IMR-90 (cell line): ENCODE data around the gene KRTAP6-2. TPM values are rescaled to one million over a fixed set of nuclear protein-coding genes. Genes with fewer than 3 reads are reported as not detected.

ENCODE experiments used
- ATAC-seq: fragments of 200-7000 bp; cut with Tn5 transposase; 2 replicates; pipeline ENCODE4 v1.9.1; 2020; ENCODE audit warnings: low read depth, mild to moderate bottlenecking, moderate library complexity
- BruUV-seq: library from RNA; stranded (reverse); fragments of 400-500 nt; replicated peaks from 2 replicates; lab custom pipeline; 2021; lab: Mats Ljungman, UMichigan
- CTCF ChIA-PET: fragments of 300-600 bp; formaldehyde crosslinking; extraction: SDS; loops from one replicate; lab custom pipeline; 2021; ENCODE audit warnings: antibody characterized with exemption; lab: Yijun Ruan, JAX
- POLR2A ChIA-PET: fragments of 300-600 bp; sonication (Branson Sonifier 250); formaldehyde crosslinking; loops from one replicate; lab custom pipeline; 2022; ENCODE audit warnings: antibody characterized with exemption; ENCODE audit not compliant: unreplicated experiment; lab: Charles Lee
- DNase-seq: peaks from one replicate; pipeline ENCODE4 v3.0.0; 2013
- H2AFZ ChIP-seq: replicated peaks from 2 replicates; pipeline ENCODE3; 2013; ENCODE audit warnings: low read length, mild to moderate bottlenecking; ENCODE audit not compliant: poor library complexity
- H2AK5ac ChIP-seq: 2 replicates; pipeline ENCODE4 v1.6.1; 2013; ENCODE audit warnings: low read depth, low read length, inconsistent platforms
- H2AK9ac ChIP-seq: replicated peaks from 2 replicates; pipeline ENCODE3; 2013; ENCODE audit warnings: mild to moderate bottlenecking, low read depth, low read length, moderate library complexity; ENCODE audit not compliant: poor library complexity
- H2BK120ac ChIP-seq: 2 replicates; pipeline ENCODE4 v1.6.1; 2013; ENCODE audit warnings: low read depth, low read length, inconsistent platforms
- H2BK15ac ChIP-seq: 3 replicates; pipeline ENCODE4 v1.6.1; 2013; ENCODE audit warnings: low read depth, low read length, inconsistent platforms
- H2BK20ac ChIP-seq: 2 replicates; pipeline ENCODE4 v1.6.1; 2013; ENCODE audit warnings: low read depth, mild to moderate bottlenecking, inconsistent platforms, low read length, moderate library complexity
- H2BK5ac ChIP-seq: 2 replicates; pipeline ENCODE4 v1.6.1; 2013; ENCODE audit warnings: mild to moderate bottlenecking, low read depth, low read length, inconsistent platforms; ENCODE audit not compliant: poor library complexity, severe bottlenecking
- H3K14ac ChIP-seq: replicated peaks from 2 replicates; pipeline ENCODE4 v1.6.1; 2013; ENCODE audit warnings: low read depth, low read length, inconsistent platforms
- H3K18ac ChIP-seq: 2 replicates; pipeline ENCODE4 v1.6.1; 2013; ENCODE audit warnings: low read depth, low read length, control low read depth
- H3K23ac ChIP-seq: 2 replicates; pipeline ENCODE4 v1.6.1; 2013; ENCODE audit warnings: low read depth, low read length, inconsistent platforms
- H3K27ac ChIP-seq: 2 replicates; pipeline ENCODE4 v1.5.1; 2013; ENCODE audit warnings: mild to moderate bottlenecking, control low read depth, low read length; ENCODE audit not compliant: insufficient read depth
- H3K27me3 ChIP-seq: 2 replicates; pipeline ENCODE4 v1.6.1; 2013; ENCODE audit warnings: low read length; ENCODE audit not compliant: control insufficient read depth, insufficient read depth
- H3K36me3 ChIP-seq: 2 replicates; pipeline ENCODE4 v1.6.1; 2013; ENCODE audit warnings: low read length, mixed read lengths; ENCODE audit not compliant: control insufficient read depth, insufficient read depth
- H3K4ac ChIP-seq: 2 replicates; pipeline ENCODE4 v1.6.1; 2013; ENCODE audit warnings: low read depth, low read length, inconsistent platforms
- H3K4me1 ChIP-seq: 2 replicates; pipeline ENCODE4 v1.6.1; 2013; ENCODE audit warnings: low read length, mixed read lengths; ENCODE audit not compliant: control insufficient read depth, insufficient read depth
- H3K4me2 ChIP-seq: 2 replicates; pipeline ENCODE4 v1.6.1; 2013; ENCODE audit warnings: low read depth, mild to moderate bottlenecking, control low read depth, low read length, moderate library complexity
- H3K4me3 ChIP-seq: 2 replicates; pipeline ENCODE4 v1.5.1; 2013; ENCODE audit warnings: low read depth, mild to moderate bottlenecking, control low read depth, low read length, moderate library complexity; ENCODE audit not compliant: insufficient read depth
- H3K56ac ChIP-seq: 2 replicates; pipeline ENCODE4 v1.6.1; 2013; ENCODE audit warnings: low read length, inconsistent platforms; ENCODE audit not compliant: insufficient read depth; ENCODE audit errors: extremely low read depth
- H3K79me1 ChIP-seq, 2 experiments: 2 replicates each; pipeline ENCODE4 v1.6.1; 2013; ENCODE audit warnings: low read length in 2 of 2, inconsistent platforms in 1 of 2, low read depth in 1 of 2
- H3K9ac ChIP-seq: 2 replicates; pipeline ENCODE4 v1.6.1; 2013; ENCODE audit warnings: low read depth, low read length, control low read depth
- H3K9me1 ChIP-seq: 2 replicates; pipeline ENCODE4 v1.6.1; 2013; ENCODE audit warnings: low read length, inconsistent platforms; ENCODE audit not compliant: insufficient read depth
- H3K9me3 ChIP-seq: 2 replicates; pipeline ENCODE4 v1.6.1; 2013; ENCODE audit warnings: low read length; ENCODE audit not compliant: control insufficient read depth, insufficient read depth
- H4K20me1 ChIP-seq: 2 replicates; pipeline ENCODE4 v1.6.1; 2013; ENCODE audit warnings: low read length, inconsistent platforms; ENCODE audit not compliant: insufficient read depth
- H4K5ac ChIP-seq: 2 replicates; pipeline ENCODE4 v1.6.1; 2013; ENCODE audit warnings: mild to moderate bottlenecking, low read depth, low read length, control low read depth
- H4K8ac ChIP-seq, 2 experiments: 2 replicates each; pipeline ENCODE4 v1.6.1; 2013; ENCODE audit warnings: low read depth in 2 of 2, low read length in 2 of 2, control low read depth in 1 of 2, inconsistent platforms in 1 of 2
- H4K91ac ChIP-seq: 2 replicates; pipeline ENCODE4 v1.6.1; 2013; ENCODE audit warnings: low read depth, low read length, inconsistent platforms; ENCODE audit not compliant: insufficient read depth
- BHLHE40 ChIP-seq: fragments of 150-350 bp; IDR thresholded peaks from 2 replicates; pipeline ENCODE4 v1.6.1; 2016; ENCODE audit warnings: mild to moderate bottlenecking, low read depth, low read length
- CEBPB ChIP-seq: IDR thresholded peaks from 2 replicates; pipeline ENCODE4 v1.6.1; 2012; ENCODE audit warnings: low read depth, low read length, improper control_type of control experiment
- CHD1 ChIP-seq: IDR thresholded peaks from 2 replicates; pipeline ENCODE4 v1.6.1; 2012; ENCODE audit warnings: low read depth, low read length, improper control_type of control experiment
- CTCF ChIP-seq: conservative IDR thresholded peaks from 2 replicates; pipeline ENCODE4 v1.5.1; 2012; ENCODE audit warnings: mild to moderate bottlenecking, low read depth, low read length, improper control_type of control experiment
- FOS ChIP-seq: fragments of 150-350 bp; IDR thresholded peaks from 2 replicates; pipeline ENCODE4 v1.6.1; 2016; ENCODE audit warnings: low read depth, low read length
- MAFK ChIP-seq: IDR thresholded peaks from 2 replicates; pipeline ENCODE4 v1.6.1; 2012; ENCODE audit warnings: low read depth, low read length, improper control_type of control experiment
- MAZ ChIP-seq: IDR thresholded peaks from 2 replicates; pipeline ENCODE4 v1.6.1; 2012; ENCODE audit warnings: low read depth, mild to moderate bottlenecking, low read length, improper control_type of control experiment, moderate library complexity, borderline replicate concordance
- MXI1 ChIP-seq: IDR thresholded peaks from 2 replicates; pipeline ENCODE4 v1.6.1; 2012; ENCODE audit warnings: low read depth, mild to moderate bottlenecking, low read length, moderate library complexity, borderline replicate concordance
- NFE2L2 ChIP-seq: fragments of 150-350 bp; IDR thresholded peaks from 2 replicates; pipeline ENCODE4 v1.6.1; 2016; ENCODE audit warnings: low read depth, mild to moderate bottlenecking, low read length
- POLR2A ChIP-seq: IDR thresholded peaks from 2 replicates; pipeline ENCODE4 v1.6.1; 2012; ENCODE audit warnings: mild to moderate bottlenecking, low read depth, low read length
- RAD21 ChIP-seq: IDR thresholded peaks from 2 replicates; pipeline ENCODE4 v1.6.1; 2012; ENCODE audit warnings: low read length, improper control_type of control experiment
- RCOR1 ChIP-seq: IDR thresholded peaks from 2 replicates; pipeline ENCODE4 v1.6.1; 2012; ENCODE audit warnings: mild to moderate bottlenecking, low read length, improper control_type of control experiment; ENCODE audit not compliant: insufficient replicate concordance
- RFX5 ChIP-seq: IDR thresholded peaks from 2 replicates; pipeline ENCODE4 v1.8.0; 2012; ENCODE audit warnings: low read depth, mild to moderate bottlenecking, low read length, moderate library complexity
- SMC3 ChIP-seq: fragments of 150-350 bp; IDR thresholded peaks from 2 replicates; pipeline ENCODE4 v1.6.1; 2016; ENCODE audit warnings: low read depth, mild to moderate bottlenecking, antibody characterized with exemption, low read length, moderate library complexity
- USF2 ChIP-seq: fragments of 150-350 bp; IDR thresholded peaks from 2 replicates; pipeline ENCODE4 v1.6.1; 2017; ENCODE audit warnings: mild to moderate bottlenecking, antibody characterized with exemption, low read length, low read depth
- WGBS, 2 experiments: methylation state at CpG; one replicate each; pipeline versions ENCODE4 v1.1.5 to v1.1.7; 2013; ENCODE audit warnings: missing lambda C conversion rate in 2 of 2; ENCODE audit not compliant: insufficient read length in 1 of 2; ENCODE audit errors: extremely low coverage in 2 of 2; 5-methylcytosine and 5-hydroxymethylcytosine counted together
- dilution Hi-C: fragments of 300-500 bp; cut with HindIII; formaldehyde crosslinking; loops from one replicate; pipeline ENCODE4 v1.14.3; 2018; ENCODE audit warnings: low sequenced_read_pairs; ENCODE audit not compliant: unreplicated experiment
- in situ Hi-C: fragments of 300-500 bp; cut with MboI; formaldehyde crosslinking; loops from 3 replicates; pipeline ENCODE4 v1.14.3; 2019; ENCODE audit warnings: low sequenced_read_pairs, inconsistent platforms, mixed read lengths
- intact Hi-C: fragments of 100-400 bp; cut with micrococcal nuclease; formaldehyde crosslinking; loops from 2 replicates; pipeline ENCODE4 v1.10.0; 2022
- polyA plus RNA-seq, 3 experiments: library from polyadenylated mRNA; depleted of rRNA; stranded (reverse); fragments of >200 nt; gene quantifications; 2 replicates each; pipeline ENCODE4 v1.2.3, GENCODE V29; 2012; ENCODE audit warnings: low replicate concordance in 1 of 3
- total RNA-seq: library from RNA; depleted of rRNA; stranded (reverse); fragments of >200 nt; gene quantifications from 2 replicates; pipeline ENCODE4 v1.2.3, GENCODE V29; 2012
- TF ChIP-seq, protein P1 (sequence below): fragments of 150-350 bp; IDR thresholded peaks from 2 replicates; pipeline ENCODE4 v1.6.1; 2016; ENCODE audit warnings: low read depth, mild to moderate bottlenecking, low read length, moderate library complexity, borderline replicate concordance

The KRTAP6-2 gene
- total and polyA plus RNA-seq, 2 of the 4 experiments (the other 2 are of a cell fraction), result not detected

- Histone ChIP-seq H2BK20ac (no peak overlapping the region), H3K56ac (no peak overlapping the region), H4K5ac (no peak overlapping the region), H3K27ac (no peak overlapping the region), H3K36me3 (no peaks in the 10 kb centered on the region), H3K9ac (no peak overlapping the region), H2AK9ac (no peak overlapping the region), H3K23ac (no peak overlapping the region), H3K79me1 (no peaks in the 10 kb centered on the region), H2BK120ac (no peak overlapping the region), H4K8ac (no peak overlapping the region), H3K9me3 (peaks cover 17% of the 10 kb centered on the region), H3K4ac (no peak overlapping the region), H3K4me2 (no peak overlapping the region), H3K27me3 (no peaks in the 10 kb centered on the region), H2AK5ac (no peak overlapping the region), H2AFZ (no peak overlapping the region), H3K9me1 (no peaks in the 10 kb centered on the region), H4K20me1 (no peaks in the 10 kb centered on the region), H2BK15ac (no peak overlapping the region), H3K4me1 (no peaks in the 10 kb centered on the region), H3K18ac (no peak overlapping the region), H3K14ac (no peak overlapping the region), H4K91ac (no peak overlapping the region), H2BK5ac (no peak overlapping the region), H3K4me3 (no peak overlapping the region)
- no TSS peak for BruUV-seq
- in situ Hi-C loops (no loop called here), dilution Hi-C loops (no loop called here), intact Hi-C loops (no loop called here)
- 60% methylated on average over 1 of the region's 3 CpGs; no CpG with 5 or more reads in 1 of the 2 experiments for WGBS, 2 experiments
- POLR2A ChIA-PET, result no interaction called here
- CTCF ChIA-PET, result no interaction called here
- no peak for TF ChIP-seq CEBPB
- TF ChIP-seq BHLHE40, result no peak
- TF ChIP-seq SMC3, result no peak
- TF ChIP-seq RFX5, result no peak
- no peak for TF ChIP-seq POLR2A
- no peak for TF ChIP-seq RAD21
- TF ChIP-seq NFE2L2, result no peak
- TF ChIP-seq MAZ, result no peak
- no peak for TF ChIP-seq CTCF
- TF ChIP-seq FOS, result no peak
- TF ChIP-seq, protein P1, sequence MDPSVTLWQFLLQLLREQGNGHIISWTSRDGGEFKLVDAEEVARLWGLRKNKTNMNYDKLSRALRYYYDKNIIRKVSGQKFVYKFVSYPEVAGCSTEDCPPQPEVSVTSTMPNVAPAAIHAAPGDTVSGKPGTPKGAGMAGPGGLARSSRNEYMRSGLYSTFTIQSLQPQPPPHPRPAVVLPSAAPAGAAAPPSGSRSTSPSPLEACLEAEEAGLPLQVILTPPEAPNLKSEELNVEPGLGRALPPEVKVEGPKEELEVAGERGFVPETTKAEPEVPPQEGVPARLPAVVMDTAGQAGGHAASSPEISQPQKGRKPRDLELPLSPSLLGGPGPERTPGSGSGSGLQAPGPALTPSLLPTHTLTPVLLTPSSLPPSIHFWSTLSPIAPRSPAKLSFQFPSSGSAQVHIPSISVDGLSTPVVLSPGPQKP, result no peak
- no peak for TF ChIP-seq CHD1
- TF ChIP-seq RCOR1, result no peak
- TF ChIP-seq USF2, result no peak
- no peak for TF ChIP-seq MXI1
- no peak for TF ChIP-seq MAFK
- DNase-seq (no peak), ATAC-seq (no peak)
Measured at GRCh38 chr21:30623362-30623761, 24.7 kb upstream of the KRTAP6-2 start.
